Loucy (cell line): ENCODE results near the gene RETREG2.

Experiments
- CTCF ChIP-seq: fragments of 200-600 bp; sonication (generic); conservative IDR thresholded peaks from 2 replicates; pipeline ENCODE4 v1.5.1; 2014; ENCODE audit warnings: mild to moderate bottlenecking, antibody characterized with exemption, low read length
- EZH2phosphoT487 ChIP-seq: fragments of 200-600 bp; IDR thresholded peaks from 2 replicates; pipeline ENCODE4 v1.6.1; 2018; ENCODE audit warnings: antibody characterized with exemption, mild to moderate bottlenecking, moderate library complexity, borderline replicate concordance

- TF ChIP-seq CTCF (no peak), EZH2phosphoT487 (no peak)
Observed at GRCh38 chr2:219131327-219131726, 46.7 kb upstream of the RETREG2 start.
